ENCODE results near the gene TSTD1. TPM values are rescaled to one million over a fixed set of nuclear protein-coding genes. Genes with fewer than 3 reads are reported as not detected.

Gene TSTD1
- total and polyA plus RNA-seq, 10 of the 15 experiments (the other 5 are each of a cell fraction or from before 2014, with no cell fraction given) = 33.3 to 145 (median 89.4) TPM

DNA sequence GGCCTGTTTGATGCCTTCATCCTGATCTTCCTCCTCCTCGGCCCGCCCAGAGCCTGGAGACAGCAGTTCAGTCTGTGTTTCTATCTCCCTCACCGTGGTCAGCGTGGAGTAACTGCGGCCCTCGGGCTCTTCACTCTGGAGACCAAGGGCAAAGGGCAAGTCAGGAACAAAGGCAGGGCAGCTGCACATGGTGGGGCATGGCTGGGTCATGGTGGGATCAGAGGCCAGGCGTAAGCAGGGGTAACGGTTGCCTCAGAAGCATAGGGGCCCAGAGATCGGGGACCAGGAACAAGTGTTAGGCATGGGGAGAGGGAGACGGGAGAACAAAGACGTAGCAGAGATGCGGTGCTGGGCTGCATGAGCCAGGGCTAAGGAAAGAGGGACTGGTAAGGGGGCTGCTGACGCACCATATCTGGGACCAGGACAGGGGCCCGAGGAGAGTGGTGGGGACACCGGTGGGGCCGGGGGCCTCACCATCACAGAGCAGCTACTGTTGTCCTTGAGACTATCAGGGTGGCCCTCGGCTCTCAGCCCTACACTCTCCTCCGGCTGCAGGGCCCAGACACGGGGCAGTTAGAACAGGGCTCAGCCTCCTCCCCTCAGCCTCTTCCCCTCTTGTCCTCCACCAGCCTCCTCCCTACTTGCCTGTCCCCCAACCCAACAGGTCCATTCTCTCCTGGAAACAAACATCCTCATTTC, 34.1 kb upstream of the TSTD1 start (continued):
- TF ChIP-seq FOXK2 (IDR thresholded peaks at IDR 0.05) = no peak

DNA sequence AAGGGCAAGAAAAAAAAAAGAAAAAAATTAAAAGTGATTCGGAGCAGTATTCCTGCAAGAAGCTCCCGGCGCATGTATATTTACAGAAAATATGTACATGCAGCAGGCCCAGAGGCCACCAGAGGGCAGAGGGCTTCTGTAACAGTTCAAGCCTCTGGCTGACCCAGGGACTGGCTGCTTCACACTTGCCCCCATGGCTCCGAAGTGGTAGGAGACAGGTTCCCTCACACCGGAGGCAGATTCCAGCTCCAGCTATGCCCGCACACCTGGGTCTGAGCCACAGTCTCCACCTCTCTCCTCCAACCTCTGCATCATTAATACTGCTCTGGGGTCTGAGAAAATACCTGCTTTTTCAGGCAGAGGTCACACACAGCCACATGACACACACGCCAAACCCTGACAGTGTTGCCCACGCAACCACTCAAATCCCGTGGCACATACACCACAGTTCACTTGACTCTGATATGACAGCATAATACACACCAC, 33.2 kb upstream of the TSTD1 start:
- Histone ChIP-seq H3K9me3 (replicated peaks; ENCODE audit: control insufficient read depth, insufficient read depth, low read length) (no peaks in the 10 kb centered on the region), H4K20me1 (ENCODE audit: control insufficient read depth, insufficient read depth) (peaks cover 5% of the 10 kb centered on the region; the same call in 1 of the 2 replicates), H3K27me3 (replicated peaks in 1 of 2; ENCODE audit: control insufficient read depth in 2 of 2, insufficient read depth in 2 of 2, low read length in 1 of 2) (no peaks in the 10 kb centered on the region), H3K36me3 (ENCODE audit: control insufficient read depth in 2 of 2, insufficient read depth in 2 of 2, low read length in 1 of 2) (no peaks in the 10 kb centered on the region), H3K4me2 (ENCODE audit: control insufficient read depth, insufficient read depth) (no peak overlapping the region), H3K4me3 (no peak overlapping the region), H3K9ac (ENCODE audit: control insufficient read depth, insufficient read depth, low read length) (no peak overlapping the region), H3K79me2 (ENCODE audit: control insufficient read depth, insufficient read depth, low read length) (peaks cover 30% of the 10 kb centered on the region), H2AFZ (ENCODE audit: control insufficient read depth, low read depth, low read length) (peak overlapping the region; percentile 15; the same call in 1 of the 2 replicates), H3K27ac (ENCODE audit: control insufficient read depth, insufficient read depth) (no peak overlapping the region), H3K4me1 (ENCODE audit: control insufficient read depth, insufficient read depth, low read length) (peaks cover 16% of the 10 kb centered on the region)
- WGBS (ENCODE audit: insufficient coverage, insufficient replicate concordance, low lambda C conversion rate, missing lambda C conversion rate) = 69% methylated on average over 9 of the region's 9 CpGs
- intact Hi-C loops (cut with micrococcal nuclease; ENCODE audit: unreplicated experiment) (loop anchor here (2.0 kb wide), 1 partner anchor 61 kb away; the partner anchor contains the start of gene DEDD), in situ Hi-C loops (cut with MboI) (no loop called here)
- ATAC-seq = no peak
- FAIRE-seq = no peak
- BruUV-seq (replicated peaks) = no TSS peak
- POLR2A ChIA-PET = interaction anchor here (0.6 to 5.6 kb wide), 6 partner anchors 11 to 290 kb away, joined by 3 to 66 read pairs (median 4); partner anchors contain the start of genes DEDD, F11R and KLHDC9
- SMC1A ChIA-PET (ENCODE audit: uncharacterized antibody, unreplicated experiment) = interaction anchor here (0.7 to 9.0 kb wide), 12 partner anchors 8 to 74 kb away, joined by 3 to 134 read pairs (median 5); partner anchors contain the start of genes F11R, KLHDC9 and USF1
- CTCF ChIA-PET = interaction anchor here (0.6 to 8.6 kb wide), 18 partner anchors 12 to 130 kb away, joined by 3 to 111 read pairs (median 5); partner anchors contain the start of genes KLHDC9, NDUFS2, NECTIN4 and NIT1
- no peak for DNase-seq (ENCODE audit: low read depth, low spot score)
- RAD21 ChIA-PET (ENCODE audit: unreplicated experiment) = interaction anchor here (0.6 to 6.4 kb wide), 9 partner anchors 13 to 74 kb away, joined by 3 to 90 read pairs (median 3); partner anchors contain the start of genes DEDD, F11R, KLHDC9 and USF1
- no peak for TF ChIP-seq BACH1 (IDR thresholded peaks at IDR 0.05; ENCODE audit: borderline replicate concordance)
- peak; percentile 74 for TF ChIP-seq YY1 (IDR thresholded peaks at IDR 0.05; ENCODE audit: low read depth, low read length)
- 0 out of 2 replicates have a peak, but pooled peaks have one; percentile 12 for TF ChIP-seq IKZF1 (conservative IDR thresholded peaks at IDR 0.05)
- no peak for TF ChIP-seq JUNB (IDR thresholded peaks at IDR 0.05)
- TF ChIP-seq SIX5 (IDR thresholded peaks at IDR 0.05; ENCODE audit: low read depth, low read length, severe bottlenecking) = no peak
- peak; percentile 78 for TF ChIP-seq RAD21 (IDR thresholded peaks at IDR 0.05; ENCODE audit: insufficient read depth, low read depth, low read length)
- TF ChIP-seq SMAD1 (IDR thresholded peaks at IDR 0.05; ENCODE audit: low read depth, partially characterized antibody) = no peak
- TF ChIP-seq, protein P1, sequence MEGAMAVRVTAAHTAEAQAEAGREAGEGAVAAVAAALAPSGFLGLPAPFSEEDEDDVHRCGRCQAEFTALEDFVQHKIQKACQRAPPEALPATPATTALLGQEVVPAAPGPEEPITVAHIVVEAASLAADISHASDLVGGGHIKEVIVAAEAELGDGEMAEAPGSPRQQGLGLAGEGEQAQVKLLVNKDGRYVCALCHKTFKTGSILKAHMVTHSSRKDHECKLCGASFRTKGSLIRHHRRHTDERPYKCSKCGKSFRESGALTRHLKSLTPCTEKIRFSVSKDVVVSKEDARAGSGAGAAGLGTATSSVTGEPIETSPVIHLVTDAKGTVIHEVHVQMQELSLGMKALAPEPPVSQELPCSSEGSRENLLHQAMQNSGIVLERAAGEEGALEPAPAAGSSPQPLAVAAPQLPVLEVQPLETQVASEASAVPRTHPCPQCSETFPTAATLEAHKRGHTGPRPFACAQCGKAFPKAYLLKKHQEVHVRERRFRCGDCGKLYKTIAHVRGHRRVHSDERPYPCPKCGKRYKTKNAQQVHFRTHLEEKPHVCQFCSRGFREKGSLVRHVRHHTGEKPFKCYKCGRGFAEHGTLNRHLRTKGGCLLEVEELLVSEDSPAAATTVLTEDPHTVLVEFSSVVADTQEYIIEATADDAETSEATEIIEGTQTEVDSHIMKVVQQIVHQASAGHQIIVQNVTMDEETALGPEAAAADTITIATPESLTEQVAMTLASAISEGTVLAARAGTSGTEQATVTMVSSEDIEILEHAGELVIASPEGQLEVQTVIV (IDR thresholded peaks at IDR 0.05; ENCODE audit: borderline replicate concordance, partially characterized antibody) = no peak
- TF ChIP-seq, protein P2, sequence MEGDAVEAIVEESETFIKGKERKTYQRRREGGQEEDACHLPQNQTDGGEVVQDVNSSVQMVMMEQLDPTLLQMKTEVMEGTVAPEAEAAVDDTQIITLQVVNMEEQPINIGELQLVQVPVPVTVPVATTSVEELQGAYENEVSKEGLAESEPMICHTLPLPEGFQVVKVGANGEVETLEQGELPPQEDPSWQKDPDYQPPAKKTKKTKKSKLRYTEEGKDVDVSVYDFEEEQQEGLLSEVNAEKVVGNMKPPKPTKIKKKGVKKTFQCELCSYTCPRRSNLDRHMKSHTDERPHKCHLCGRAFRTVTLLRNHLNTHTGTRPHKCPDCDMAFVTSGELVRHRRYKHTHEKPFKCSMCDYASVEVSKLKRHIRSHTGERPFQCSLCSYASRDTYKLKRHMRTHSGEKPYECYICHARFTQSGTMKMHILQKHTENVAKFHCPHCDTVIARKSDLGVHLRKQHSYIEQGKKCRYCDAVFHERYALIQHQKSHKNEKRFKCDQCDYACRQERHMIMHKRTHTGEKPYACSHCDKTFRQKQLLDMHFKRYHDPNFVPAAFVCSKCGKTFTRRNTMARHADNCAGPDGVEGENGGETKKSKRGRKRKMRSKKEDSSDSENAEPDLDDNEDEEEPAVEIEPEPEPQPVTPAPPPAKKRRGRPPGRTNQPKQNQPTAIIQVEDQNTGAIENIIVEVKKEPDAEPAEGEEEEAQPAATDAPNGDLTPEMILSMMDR (IDR thresholded peaks at IDR 0.05 in 2 of 3, conservative IDR thresholded peaks at IDR 0.05 in 1 of 3; ENCODE audit: control insufficient read depth in 2 of 3, extremely low read depth in 1 of 3, insufficient read depth in 1 of 3, low read depth in 3 of 3, low read length in 3 of 3) = peak; percentile 68 to 75 (median 72)
- no peak for TF ChIP-seq NFYA (IDR thresholded peaks at IDR 0.05; ENCODE audit: borderline replicate concordance, low read depth, low read length)
- TF ChIP-seq MXI1 (IDR thresholded peaks at IDR 0.05; ENCODE audit: low read depth, low read length) = no peak
- TF ChIP-seq SUPT20H (IDR thresholded peaks at IDR 0.05; ENCODE audit: borderline replicate concordance, control insufficient read depth, low read depth, low read length) = no peak
- no peak for TF ChIP-seq BCL11A (IDR thresholded peaks at IDR 0.05; ENCODE audit: low read depth, low read length)
- TF ChIP-seq PAX8 (IDR thresholded peaks at IDR 0.05) = no peak
- TF ChIP-seq SMC3 (IDR thresholded peaks at IDR 0.05; ENCODE audit: borderline replicate concordance, low read length) = peak; percentile 82; the same call in 1 of the 2 replicates
- no peak for TF ChIP-seq KDM1A (IDR thresholded peaks at IDR 0.05; ENCODE audit: borderline replicate concordance)
- no peak for TF ChIP-seq POLR2AphosphoS5 (IDR thresholded peaks at IDR 0.05; ENCODE audit: low read length)
